H9 (cell line): ENCODE results near the gene ACAP3. TPM values are rescaled to one million over a fixed set of nuclear protein-coding genes. Genes with fewer than 3 reads are reported as not detected.

Source experiments
- DNase-seq: peaks from one replicate; pipeline ENCODE4 v3.0.0-alpha.2; 2017
- H2AFZ ChIP-seq: one replicate; pipeline ENCODE4 v1.6.1; 2013; ENCODE audit warnings: mild to moderate bottlenecking, low read length, control low read depth, moderate library complexity
- H2AK5ac ChIP-seq: 2 replicates; pipeline ENCODE4 v1.6.1; 2013; ENCODE audit warnings: low read length, control low read depth, mixed read lengths; ENCODE audit not compliant: insufficient read length
- H2BK120ac ChIP-seq: one replicate; pipeline ENCODE4 v1.6.1; 2013; ENCODE audit warnings: low read depth, mild to moderate bottlenecking, low read length, control low read depth, inconsistent platforms; ENCODE audit not compliant: poor library complexity, severe bottlenecking
- H2BK12ac ChIP-seq: 2 replicates; pipeline ENCODE4 v1.6.1; 2013; ENCODE audit warnings: low read length, control low read depth, mixed read lengths, low read depth; ENCODE audit not compliant: insufficient read length
- H2BK15ac ChIP-seq: 2 replicates; pipeline ENCODE4 v1.6.1; 2013; ENCODE audit warnings: low read depth, low read length, control low read depth
- H2BK20ac ChIP-seq: one replicate; pipeline ENCODE4 v1.6.1; 2013; ENCODE audit warnings: low read depth, mild to moderate bottlenecking, low read length, control low read depth, inconsistent platforms; ENCODE audit not compliant: poor library complexity, severe bottlenecking
- H2BK5ac ChIP-seq: 2 replicates; pipeline ENCODE4 v1.6.1; 2013; ENCODE audit warnings: low read length, control low read depth, mixed read lengths; ENCODE audit not compliant: insufficient read length
- H3K14ac ChIP-seq: 2 replicates; pipeline ENCODE4 v1.6.1; 2013; ENCODE audit warnings: low read length, control low read depth; ENCODE audit not compliant: insufficient read depth
- H3K18ac ChIP-seq: 2 replicates; pipeline ENCODE4 v1.6.1; 2013; ENCODE audit warnings: low read depth, mild to moderate bottlenecking, mixed read lengths, low read length, control low read depth; ENCODE audit not compliant: insufficient read length
- H3K23ac ChIP-seq: 2 replicates; pipeline ENCODE4 v1.6.1; 2013; ENCODE audit warnings: low read length, control low read depth, mixed read lengths, low read depth; ENCODE audit not compliant: insufficient read length
- H3K23me2 ChIP-seq: 2 replicates; pipeline ENCODE4 v1.6.1; 2013; ENCODE audit warnings: low read depth, mild to moderate bottlenecking, mixed read lengths, low read length, control low read depth; ENCODE audit not compliant: insufficient read length, poor library complexity, severe bottlenecking
- H3K27ac ChIP-seq: 2 replicates; pipeline ENCODE4 v1.5.1; 2013; ENCODE audit warnings: low read length, control low read depth, mixed read lengths, low read depth; ENCODE audit not compliant: insufficient read length
- H3K27me3 ChIP-seq: 2 replicates; pipeline ENCODE4 v1.6.1; 2013; ENCODE audit warnings: low read length, control low read depth, inconsistent platforms; ENCODE audit not compliant: insufficient read depth
- H3K4ac ChIP-seq: 2 replicates; pipeline ENCODE4 v1.6.1; 2013; ENCODE audit warnings: low read depth, mild to moderate bottlenecking, control low read depth, inconsistent platforms, low read length, moderate library complexity
- H3K4me1 ChIP-seq: 2 replicates; pipeline ENCODE4 v1.6.1; 2013; ENCODE audit warnings: low read length, control low read depth, inconsistent platforms; ENCODE audit not compliant: insufficient read depth
- H3K4me2 ChIP-seq: 2 replicates; pipeline ENCODE4 v1.6.1; 2013; ENCODE audit warnings: low read length, control low read depth, mixed read lengths; ENCODE audit not compliant: insufficient read length, insufficient read depth
- H3K56ac ChIP-seq: 2 replicates; pipeline ENCODE4 v1.6.1; 2013; ENCODE audit warnings: low read depth, mild to moderate bottlenecking, mixed read lengths, low read length, control low read depth; ENCODE audit not compliant: insufficient read length
- H3K79me1 ChIP-seq: 2 replicates; pipeline ENCODE4 v1.6.1; 2013; ENCODE audit warnings: low read depth, mild to moderate bottlenecking, moderate library complexity, low read length, control low read depth, inconsistent platforms; ENCODE audit not compliant: insufficient read depth, poor library complexity, severe bottlenecking
- H3K79me2 ChIP-seq: 2 replicates; pipeline ENCODE4 v1.6.1; 2013; ENCODE audit warnings: low read length, control low read depth, inconsistent platforms; ENCODE audit not compliant: insufficient read depth
- H3K9ac ChIP-seq: 2 replicates; pipeline ENCODE4 v1.6.1; 2013; ENCODE audit warnings: low read length, control low read depth, mixed read lengths; ENCODE audit not compliant: insufficient read length; ENCODE audit errors: extremely low read depth
- H3K9me3 ChIP-seq: one replicate; pipeline ENCODE4 v1.6.1; 2013; ENCODE audit warnings: low read depth, low read length, inconsistent platforms; ENCODE audit not compliant: control insufficient read depth
- H3T11ph ChIP-seq: one replicate; pipeline ENCODE4 v1.6.1; 2013; ENCODE audit warnings: mild to moderate bottlenecking, low read length, control low read depth, inconsistent platforms
- H4K20me1 ChIP-seq: one replicate; pipeline ENCODE4 v1.6.1; 2013; ENCODE audit not compliant: control insufficient read depth, insufficient read length, insufficient read depth
- H4K5ac ChIP-seq: 2 replicates; pipeline ENCODE4 v1.6.1; 2013; ENCODE audit warnings: low read depth, mild to moderate bottlenecking, mixed read lengths, low read length, control low read depth; ENCODE audit not compliant: insufficient read length
- H4K8ac ChIP-seq: replicated peaks from 2 replicates; pipeline ENCODE4 v1.6.1; 2013; ENCODE audit warnings: low read length, control low read depth, mixed read lengths, low read depth; ENCODE audit not compliant: insufficient read length
- H4K91ac ChIP-seq: 2 replicates; pipeline ENCODE4 v1.6.1; 2013; ENCODE audit warnings: low read depth, mild to moderate bottlenecking, moderate library complexity, mixed read lengths, low read length, control low read depth; ENCODE audit not compliant: insufficient read length
- H3K27ac Mint-ChIP-seq, 3 experiments: 2 replicates in 2 of 3; 3 replicates in 1 of 3; pipeline ENCODE4 v1.8.0; 2020 to 2021; ENCODE audit warnings: mixed read lengths in 3 of 3, mild to moderate bottlenecking in 1 of 3, moderate library complexity in 1 of 3
- H3K27me3 Mint-ChIP-seq: 2 replicates; pipeline ENCODE4 v1.8.0; 2021; ENCODE audit warnings: low read depth, mild to moderate bottlenecking, moderate library complexity, mixed read lengths
- H3K36me3 Mint-ChIP-seq, 3 experiments: 2 replicates in 2 of 3; 3 replicates in 1 of 3; pipeline ENCODE4 v1.8.0; 2020 to 2021; ENCODE audit warnings: low read depth in 3 of 3, mixed read lengths in 3 of 3; ENCODE audit not compliant: insufficient read depth in 1 of 3
- H3K4me1 Mint-ChIP-seq, 2 experiments: 2 replicates each; pipeline ENCODE4 v1.8.0; 2020; ENCODE audit warnings: mixed read lengths in 2 of 2
- H3K4me3 Mint-ChIP-seq, 2 experiments: 2 replicates in 1 of 2; 3 replicates in 1 of 2; pipeline ENCODE4 v1.8.0; 2020 to 2021; ENCODE audit warnings: mild to moderate bottlenecking in 2 of 2, mixed read lengths in 2 of 2, moderate library complexity in 1 of 2
- H3K9me3 Mint-ChIP-seq, 2 experiments: 2 replicates in 1 of 2; 3 replicates in 1 of 2; pipeline ENCODE4 v1.8.0; 2020; ENCODE audit warnings: mild to moderate bottlenecking in 2 of 2, mixed read lengths in 2 of 2, moderate library complexity in 1 of 2
- WGBS: extraction: QIAGEN DNeasy Blood & Tissue Kit; methylation state at CpG from one replicate; pipeline ENCODE4 v1.1.7; 2013; ENCODE audit warnings: missing lambda C conversion rate, low lambda C conversion rate, mixed read lengths; ENCODE audit not compliant: insufficient read length; ENCODE audit errors: extremely low coverage; 5-methylcytosine and 5-hydroxymethylcytosine counted together
- total RNA-seq: library from RNA; stranded (reverse); gene quantifications from 2 replicates; pipeline ENCODE4 v1.2.1, GENCODE V29; 2021
- TF ChIP-seq, protein P1 (sequence below): fragments of 200-600 bp; sonication (generic); conservative IDR thresholded peaks from 3 replicates; pipeline ENCODE4 v1.8.0; 2021; ENCODE audit warnings: antibody characterized with exemption, mild to moderate bottlenecking

The ACAP3 gene
- total RNA-seq, 1 experiment from 2014 or later: 41.4 TPM

DNA sequence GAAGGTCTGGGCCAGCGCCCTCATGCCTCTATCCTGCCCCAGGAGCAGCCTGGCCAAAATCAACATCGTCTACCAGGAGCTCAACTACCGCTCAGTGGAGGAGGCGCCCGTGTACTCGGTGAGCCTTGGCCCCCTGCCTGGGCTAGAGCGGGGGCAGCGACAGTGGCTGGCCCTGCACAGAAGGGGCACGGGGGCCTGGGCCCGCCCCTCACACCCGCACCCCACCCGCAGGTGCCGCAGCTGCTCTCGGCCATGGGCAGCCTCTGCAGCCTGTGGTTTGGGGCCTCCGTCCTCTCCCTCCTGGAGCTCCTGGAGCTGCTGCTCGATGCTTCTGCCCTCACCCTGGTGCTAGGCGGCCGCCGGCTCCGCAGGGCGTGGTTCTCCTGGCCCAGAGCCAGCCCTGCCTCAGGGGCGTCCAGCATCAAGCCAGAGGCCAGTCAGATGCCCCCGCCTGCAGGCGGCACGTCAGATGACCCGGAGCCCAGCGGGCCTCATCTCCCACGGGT lies 16.7 kb downstream of the ACAP3 start:
- Histone ChIP-seq H2BK15ac (no peak overlapping the region), H3K9ac (no peak overlapping the region), H4K91ac (no peak overlapping the region), H2AFZ (no peak overlapping the region), H2BK20ac (no peak overlapping the region), H2BK12ac (no peak overlapping the region), H3K4me1 (no peaks in the 10 kb centered on the region), H4K5ac (no peak overlapping the region), H3K79me2 (no peaks in the 10 kb centered on the region), H3K18ac (no peak overlapping the region), H3T11ph (no peak overlapping the region), H4K20me1 (no peaks in the 10 kb centered on the region), H3K4me2 (no peak overlapping the region), H4K8ac (no peak overlapping the region), H3K79me1 (no peaks in the 10 kb centered on the region), H3K23ac (no peak overlapping the region), H3K14ac (no peak overlapping the region), H3K9me3 (no peaks in the 10 kb centered on the region), H2AK5ac (no peak overlapping the region), H3K56ac (no peak overlapping the region), H3K27me3 (no peaks in the 10 kb centered on the region), H2BK5ac (no peak overlapping the region), H3K27ac (no peak overlapping the region), H3K23me2 (peaks cover 4% of the 10 kb centered on the region), H3K4ac (no peak overlapping the region), H2BK120ac (no peak overlapping the region)
- no CpG with 5 or more reads among the region's 28 CpGs for whole genome bisulfite sequencing
- no peak for DNase-seq
- H3K27me3 Mint-ChIP-seq: peaks cover 2% of the 10 kb centered on the region
- no peak overlapping the region for H3K27ac Mint-ChIP-seq
- no peak overlapping the region for H3K4me3 Mint-ChIP-seq
- TF ChIP-seq, protein P1, sequence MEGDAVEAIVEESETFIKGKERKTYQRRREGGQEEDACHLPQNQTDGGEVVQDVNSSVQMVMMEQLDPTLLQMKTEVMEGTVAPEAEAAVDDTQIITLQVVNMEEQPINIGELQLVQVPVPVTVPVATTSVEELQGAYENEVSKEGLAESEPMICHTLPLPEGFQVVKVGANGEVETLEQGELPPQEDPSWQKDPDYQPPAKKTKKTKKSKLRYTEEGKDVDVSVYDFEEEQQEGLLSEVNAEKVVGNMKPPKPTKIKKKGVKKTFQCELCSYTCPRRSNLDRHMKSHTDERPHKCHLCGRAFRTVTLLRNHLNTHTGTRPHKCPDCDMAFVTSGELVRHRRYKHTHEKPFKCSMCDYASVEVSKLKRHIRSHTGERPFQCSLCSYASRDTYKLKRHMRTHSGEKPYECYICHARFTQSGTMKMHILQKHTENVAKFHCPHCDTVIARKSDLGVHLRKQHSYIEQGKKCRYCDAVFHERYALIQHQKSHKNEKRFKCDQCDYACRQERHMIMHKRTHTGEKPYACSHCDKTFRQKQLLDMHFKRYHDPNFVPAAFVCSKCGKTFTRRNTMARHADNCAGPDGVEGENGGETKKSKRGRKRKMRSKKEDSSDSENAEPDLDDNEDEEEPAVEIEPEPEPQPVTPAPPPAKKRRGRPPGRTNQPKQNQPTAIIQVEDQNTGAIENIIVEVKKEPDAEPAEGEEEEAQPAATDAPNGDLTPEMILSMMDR: no peak
- no peaks in the 10 kb centered on the region for H3K36me3 Mint-ChIP-seq
- H3K4me1 Mint-ChIP-seq: peaks cover 0 to 9% of the 10 kb centered on the region in 2 experiments; a peak in 2 of 4 replicates
- peaks cover 2 to 10% of the 10 kb centered on the region in 2 experiments; a peak in 2 of 5 replicates for H3K9me3 Mint-ChIP-seq
